Activated T-helper 9 cell treated with anti-CD3 and anti-CD28 coated beads, Interleukin-2, amount 50 U/mL, for 16 hours (primary cell): ENCODE measurements around the gene LRIG1.

Experiments used
- DNase-seq: peaks from one replicate; pipeline ENCODE4 v3.0.0-alpha.2; 2020; ENCODE audit warnings: low read depth

The LRIG1 gene

DNA sequence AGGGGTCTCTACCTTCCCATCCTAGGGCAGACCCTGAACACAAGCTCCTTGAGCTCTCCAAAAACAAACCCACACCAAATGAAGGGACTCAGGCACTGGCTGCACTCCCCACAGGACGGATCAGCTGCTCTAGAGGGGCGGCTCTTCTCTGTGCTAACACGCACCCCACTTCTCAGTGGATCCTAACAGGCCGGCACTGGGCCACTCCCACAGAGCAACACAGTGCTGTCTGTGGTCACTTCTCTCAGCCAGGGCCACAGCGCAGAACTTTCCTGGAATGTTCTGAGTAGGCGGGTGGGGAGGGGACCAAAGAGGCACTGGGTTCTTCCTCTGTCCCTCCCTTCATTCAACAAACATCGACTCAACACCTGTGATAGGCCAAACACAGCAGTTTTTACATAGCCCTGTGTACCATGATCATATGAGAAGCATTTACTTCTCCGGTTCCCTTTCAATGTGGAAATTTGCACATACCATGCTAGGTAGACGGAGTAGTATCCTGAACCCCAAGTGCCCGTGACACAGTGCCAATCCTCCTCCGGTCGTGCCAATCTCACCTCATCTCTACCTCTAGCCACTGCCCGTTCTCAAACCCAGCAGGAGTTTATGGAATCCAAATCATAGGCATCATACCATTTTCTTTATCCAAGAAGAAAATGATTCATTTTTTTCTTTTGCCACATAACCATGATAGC, 98.1 kb downstream of the LRIG1 start:
- no peak for DNase-seq

DNA sequence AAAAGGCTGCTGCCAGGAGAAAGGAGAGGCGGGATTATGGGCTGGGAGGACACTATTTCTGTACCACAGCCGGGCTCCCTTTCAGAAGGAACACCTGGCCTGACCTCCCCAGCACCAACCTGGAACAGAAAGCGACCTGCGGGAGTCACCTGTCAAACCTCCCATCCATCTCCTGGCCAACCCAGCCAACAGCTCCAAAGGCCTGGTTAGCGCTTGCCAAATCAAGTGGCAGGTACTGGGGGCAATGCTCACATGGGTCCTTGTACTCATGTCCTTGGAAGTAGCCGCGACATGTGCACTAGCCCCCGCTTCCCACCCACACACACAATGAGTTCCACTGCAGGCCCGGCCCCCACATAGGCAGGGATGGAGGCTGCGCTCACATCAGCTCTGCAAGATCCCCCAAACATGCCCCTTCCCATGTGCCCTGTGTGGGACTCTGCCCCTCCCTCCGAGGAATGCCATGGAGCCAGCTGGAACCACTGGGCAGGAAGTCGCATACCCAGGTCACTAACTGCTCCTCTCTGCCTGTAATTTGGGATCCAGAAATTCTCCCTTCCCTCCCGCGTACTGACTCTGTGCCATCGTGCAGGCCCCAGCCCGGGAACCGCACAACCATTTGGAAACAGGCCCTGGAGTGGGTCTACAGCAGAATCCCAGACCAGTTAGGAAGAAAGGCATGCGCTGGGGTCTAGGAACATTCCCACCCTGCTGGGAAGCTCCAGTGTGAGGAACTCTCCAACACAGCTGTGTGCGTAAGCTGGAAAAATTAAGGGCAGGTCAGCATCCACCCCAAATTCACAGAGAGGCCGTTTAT, 98.9 kb downstream of the LRIG1 start:
- no peak for DNase-seq

DNA sequence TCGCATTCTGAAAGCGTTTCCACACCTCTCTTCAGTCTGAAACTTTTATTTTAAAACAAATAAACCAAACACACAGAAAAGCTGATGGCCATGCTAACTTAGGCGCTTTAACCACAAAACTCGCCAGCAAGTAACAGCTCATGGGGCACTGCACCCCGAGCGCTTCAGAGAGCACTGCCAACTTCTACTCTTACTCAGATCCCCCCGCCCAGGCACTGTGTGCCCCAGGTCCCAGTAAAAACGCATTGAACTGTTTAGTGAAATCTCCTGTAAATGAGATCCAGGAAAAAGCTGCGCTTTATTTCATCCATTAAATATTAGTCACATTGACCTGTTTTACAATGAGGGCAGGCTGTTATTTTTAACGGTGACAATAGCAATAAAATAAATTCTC, 99.7 kb downstream of the LRIG1 start:
- DNase-seq = no peak

DNA sequence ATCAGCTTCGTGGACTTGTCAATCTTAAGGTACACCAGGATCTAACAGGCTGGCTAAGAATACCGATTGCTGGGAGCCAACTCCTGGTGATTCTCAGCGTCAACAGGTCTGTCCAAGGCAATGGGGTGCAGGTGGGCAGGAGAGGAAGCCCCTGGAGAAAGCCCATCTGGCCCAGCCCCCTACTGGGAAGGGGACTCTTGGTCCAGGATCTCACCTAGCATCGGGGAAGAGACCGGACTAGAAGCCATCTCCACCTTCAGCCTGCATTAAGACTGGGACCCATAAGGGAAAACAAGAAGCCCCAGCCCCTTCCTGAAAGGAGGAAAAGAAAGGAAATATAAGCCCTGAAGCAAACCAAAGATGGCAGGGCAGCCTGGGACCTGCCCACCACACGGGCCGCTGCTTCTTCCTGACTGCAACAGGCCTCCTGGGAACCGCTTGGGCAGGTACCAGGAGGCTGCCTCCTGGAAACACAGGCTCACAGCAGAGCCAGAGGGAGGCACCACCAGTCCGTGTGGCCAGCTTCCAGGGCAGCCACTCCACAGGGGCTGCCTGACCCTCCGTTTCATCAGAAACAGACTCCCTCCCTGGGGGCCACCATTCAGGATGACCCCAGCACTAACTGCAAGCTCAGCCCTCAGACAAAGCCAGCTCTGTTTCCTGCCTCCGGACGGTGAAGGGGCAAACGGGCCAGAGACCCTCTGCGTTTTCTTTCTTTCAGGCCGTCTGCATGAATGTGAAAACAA, 100.2 kb downstream of the LRIG1 start:
- no peak for DNase-seq

DNA sequence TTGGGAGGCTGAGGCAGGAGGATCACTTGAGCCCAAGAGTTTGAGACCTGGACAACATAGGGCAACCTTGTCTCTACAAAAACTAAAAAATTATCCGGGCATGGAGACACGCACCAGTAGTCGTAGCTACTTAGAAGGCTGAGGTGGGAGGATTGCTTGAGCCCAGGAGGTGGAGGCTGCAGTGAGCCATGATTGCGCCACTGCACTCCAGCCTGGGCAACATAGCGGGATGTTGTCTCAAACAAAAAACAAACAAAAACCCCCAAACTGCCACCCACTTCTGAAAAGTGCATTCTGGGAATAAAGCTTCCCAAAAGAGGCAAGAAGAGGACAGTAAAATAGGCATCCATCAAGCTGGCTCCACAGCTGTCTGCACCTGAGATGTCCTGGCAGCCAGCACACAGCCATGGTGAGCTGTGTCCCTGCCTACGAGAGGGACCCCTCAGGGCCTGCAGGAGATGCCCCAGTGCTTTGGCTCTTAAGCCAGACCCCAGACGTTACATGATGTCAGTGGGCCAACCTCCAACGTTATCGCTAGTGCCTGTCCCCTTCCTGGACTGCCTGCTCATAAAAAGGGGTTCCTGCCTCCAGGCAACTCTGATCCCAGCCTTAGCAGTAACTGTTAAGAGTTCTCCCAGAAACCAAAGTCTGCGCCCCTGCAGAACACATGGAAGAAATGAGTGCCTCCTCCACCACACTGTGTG, 101.1 kb downstream of the LRIG1 start:
- DNase-seq = no peak

DNA sequence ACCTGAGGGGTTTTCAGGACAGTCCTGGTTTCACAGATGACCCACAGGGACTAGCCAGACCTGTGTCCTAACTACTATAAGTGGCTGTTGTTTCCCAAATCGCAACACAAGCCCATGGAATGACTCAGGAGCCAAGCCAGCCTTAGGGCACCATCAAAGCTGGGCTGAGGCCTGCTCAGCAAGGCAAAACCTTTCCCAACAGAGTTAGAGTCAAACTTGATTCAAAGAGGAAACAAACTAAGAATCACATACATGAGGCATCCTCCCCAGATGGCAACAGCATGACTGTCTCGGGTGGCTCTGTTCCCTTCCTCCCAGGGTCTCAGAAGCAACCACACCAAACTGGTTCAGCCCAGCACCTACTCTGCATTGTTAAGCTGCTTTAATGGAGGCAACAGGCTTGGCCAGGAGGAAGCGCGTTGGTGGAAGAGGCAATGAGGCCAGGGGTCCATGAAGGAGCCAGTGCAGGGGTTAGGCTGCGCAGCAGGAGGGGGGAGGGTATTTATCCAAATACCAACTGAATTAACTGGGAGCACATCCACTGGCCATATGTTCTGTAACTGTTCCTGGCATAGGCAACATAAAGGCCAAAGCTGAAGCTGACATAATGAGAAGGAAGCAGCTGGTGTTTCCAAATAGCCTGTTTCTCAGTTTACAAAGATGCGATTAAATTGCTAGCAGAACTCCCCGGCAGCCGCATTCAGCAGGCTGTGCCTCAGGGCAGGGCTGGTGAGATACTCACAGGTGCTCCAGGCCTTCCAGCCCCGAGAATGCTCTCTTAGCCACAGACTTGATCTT, 102.4 kb downstream of the LRIG1 start:
- DNase-seq = no peak

DNA sequence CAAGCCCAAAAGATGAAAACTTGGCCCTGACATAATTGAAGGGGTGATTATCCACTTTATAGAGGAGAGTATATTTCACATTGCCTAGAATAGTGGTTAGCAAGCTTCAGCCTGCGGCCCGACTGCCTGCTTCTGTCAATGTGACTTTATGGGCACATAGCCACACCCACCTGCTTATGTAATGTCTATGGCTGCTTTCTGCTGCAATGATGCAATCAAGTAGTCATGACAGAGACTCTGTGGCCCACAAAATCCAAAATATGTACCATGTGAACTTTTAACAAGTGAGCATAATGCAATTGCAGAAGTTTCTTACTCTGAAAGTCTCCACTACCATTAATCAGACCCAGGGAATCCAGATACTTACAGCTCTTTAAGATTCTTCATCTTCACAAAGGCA, 103.1 kb downstream of the LRIG1 start:
- no peak for DNase-seq

DNA sequence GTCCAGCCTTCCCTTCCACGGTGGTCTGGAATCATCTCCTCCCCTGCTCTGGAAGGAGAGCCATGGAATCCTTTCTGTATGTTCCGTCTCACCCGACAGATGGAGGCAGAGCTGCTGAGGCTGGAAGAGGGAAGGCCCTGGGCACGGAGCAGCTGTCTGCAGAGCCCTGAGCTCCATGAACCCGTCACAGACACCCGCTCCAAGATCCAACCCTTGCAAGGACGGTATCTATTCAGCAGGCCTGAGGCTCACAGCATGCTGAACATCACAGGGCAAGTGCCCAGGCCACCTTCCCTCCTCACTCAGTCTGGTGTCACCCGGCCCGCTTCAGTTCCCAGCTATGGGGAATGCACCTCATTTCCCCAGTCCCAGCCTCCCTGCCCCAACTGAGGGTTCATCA, 103.9 kb downstream of the LRIG1 start:
- no peak for DNase-seq

DNA sequence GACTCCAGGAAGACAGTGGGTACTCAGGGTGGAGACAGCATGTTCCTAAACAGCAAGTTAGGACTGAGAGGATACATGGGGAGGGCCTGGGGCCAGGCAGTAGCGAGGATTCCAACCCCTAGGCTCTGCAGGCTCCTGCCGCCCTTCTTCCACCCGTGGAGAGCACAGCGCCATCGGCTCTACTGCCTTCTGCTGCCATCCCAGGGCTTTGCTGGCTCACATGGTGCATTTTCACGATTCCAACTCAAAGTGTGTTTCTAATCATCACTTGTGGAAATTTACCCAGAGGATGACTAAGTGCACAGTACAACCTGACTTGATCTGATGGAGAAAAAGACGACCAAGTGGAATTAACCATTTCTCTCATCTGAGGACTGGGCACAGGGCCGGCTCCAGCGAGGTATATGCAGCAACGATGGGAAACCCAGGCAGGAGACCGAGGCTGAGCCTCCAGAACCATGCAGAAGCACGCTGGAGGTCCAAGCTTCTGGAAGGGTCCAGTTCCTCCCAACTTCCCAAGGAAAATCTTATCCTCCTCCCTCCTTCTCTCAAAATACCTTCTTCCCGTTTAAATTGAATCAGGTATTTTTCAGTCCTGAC, 104.6 kb downstream of the LRIG1 start:
- DNase-seq = no peak

DNA sequence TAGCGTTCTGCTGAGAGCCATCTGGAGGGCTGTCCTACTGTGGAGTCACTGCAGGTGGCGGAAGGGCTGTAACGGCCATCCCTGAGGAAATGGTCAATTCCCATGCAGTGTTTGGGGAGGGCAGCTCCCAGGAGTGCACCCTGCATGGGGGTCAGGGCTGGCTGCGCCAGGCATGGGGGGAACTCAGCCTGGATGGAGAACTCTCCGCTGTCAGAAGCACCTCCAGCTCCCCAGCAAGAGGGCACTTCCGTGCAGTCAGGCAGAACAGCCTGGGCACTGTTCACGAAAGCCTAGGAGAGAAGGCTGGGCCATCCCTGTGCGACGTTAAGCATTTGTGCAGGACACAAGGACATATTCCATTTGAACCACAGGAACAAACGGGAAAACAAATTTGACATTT, 105.2 kb downstream of the LRIG1 start:
- DNase-seq = no peak

DNA sequence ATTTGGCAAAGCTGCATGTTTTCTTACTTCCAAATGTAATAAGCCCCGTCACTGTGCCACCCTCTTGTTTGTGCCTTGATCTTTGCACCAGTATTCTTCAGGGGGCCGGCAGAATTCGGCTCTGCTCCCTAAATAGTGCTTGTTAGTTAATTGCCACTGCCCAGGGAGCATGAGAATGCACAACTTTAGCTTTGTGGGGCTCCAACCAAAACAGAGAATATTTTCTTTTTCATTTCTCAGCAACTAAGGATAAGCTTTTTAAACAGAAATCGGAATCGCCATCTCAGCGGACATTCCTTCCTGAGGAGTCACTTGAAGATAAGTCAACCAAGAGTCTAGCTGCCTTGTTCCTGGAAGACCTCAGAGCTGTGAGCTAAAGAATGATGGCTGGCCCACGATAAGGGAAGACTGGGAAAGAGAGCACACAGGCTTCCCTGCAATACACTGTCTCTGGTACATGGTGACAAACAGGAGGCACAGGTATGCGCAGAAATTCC, 106.0 kb downstream of the LRIG1 start:
- DNase-seq = no peak

DNA sequence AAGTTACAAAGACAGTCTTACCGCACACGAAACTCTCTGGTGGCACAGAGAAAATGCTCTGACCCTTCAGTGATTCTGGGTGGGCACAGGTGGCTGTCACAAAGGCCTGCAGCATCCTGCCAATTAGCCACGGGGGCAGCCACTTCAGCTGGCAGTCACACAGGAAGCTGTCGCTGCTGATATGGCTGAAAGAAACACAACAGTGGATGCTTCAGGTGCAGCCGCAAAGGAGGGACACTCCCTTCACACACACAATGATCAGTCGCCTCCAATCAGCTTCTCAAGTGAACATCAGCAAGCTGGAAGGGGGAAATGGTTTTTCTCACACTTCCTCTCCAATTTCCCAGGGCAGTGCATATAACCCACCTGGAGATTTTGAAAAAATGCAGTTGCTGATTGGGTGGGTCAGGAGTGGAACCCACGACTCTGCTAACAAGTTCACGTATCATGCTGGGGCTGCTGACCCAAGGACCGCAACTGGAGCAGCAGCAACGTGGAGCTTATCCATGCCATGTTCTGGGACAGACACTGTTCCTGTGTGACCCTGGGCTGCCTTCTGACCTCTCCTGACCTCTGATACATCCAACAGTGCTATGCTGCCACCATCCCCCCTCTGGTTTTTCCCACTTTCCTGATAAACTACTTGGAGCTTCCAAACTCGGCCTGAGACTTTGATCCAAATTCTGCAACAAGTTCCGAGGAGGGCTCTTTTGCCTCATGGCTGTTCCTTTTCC, 106.6 kb downstream of the LRIG1 start:
- peak; percentile 15 for DNase-seq

DNA sequence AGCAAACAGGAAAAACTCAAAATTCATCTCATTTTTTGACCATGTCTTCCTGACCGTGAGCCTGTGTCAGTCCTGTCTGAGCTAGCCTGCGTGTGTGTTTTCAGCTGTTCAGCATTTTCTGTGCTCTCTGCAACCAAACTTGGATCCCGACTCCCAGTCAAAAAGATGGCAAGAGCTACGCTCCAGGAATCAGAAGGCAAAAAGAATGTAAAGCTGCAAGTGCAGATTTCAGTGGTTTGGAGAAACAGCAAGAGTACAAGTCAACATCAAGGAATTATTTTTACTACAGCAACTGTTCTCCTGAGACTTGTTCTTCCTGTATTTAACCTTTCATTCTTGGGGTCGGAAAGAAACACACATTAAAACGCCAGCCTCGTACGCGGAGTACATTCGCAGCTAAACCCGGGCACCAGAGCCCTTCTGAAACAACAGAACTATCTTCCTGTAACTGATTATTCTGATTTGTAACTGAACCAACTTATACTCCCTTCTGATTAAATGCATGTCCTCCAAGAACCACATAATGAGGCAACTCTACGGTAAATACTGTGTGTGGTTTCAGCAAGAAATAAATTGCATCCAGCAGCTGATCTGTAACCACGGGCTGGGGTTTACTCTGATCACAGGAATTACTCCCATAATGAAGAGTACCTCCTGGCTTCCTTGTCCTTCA, 107.4 kb downstream of the LRIG1 start:
- no peak for DNase-seq

DNA sequence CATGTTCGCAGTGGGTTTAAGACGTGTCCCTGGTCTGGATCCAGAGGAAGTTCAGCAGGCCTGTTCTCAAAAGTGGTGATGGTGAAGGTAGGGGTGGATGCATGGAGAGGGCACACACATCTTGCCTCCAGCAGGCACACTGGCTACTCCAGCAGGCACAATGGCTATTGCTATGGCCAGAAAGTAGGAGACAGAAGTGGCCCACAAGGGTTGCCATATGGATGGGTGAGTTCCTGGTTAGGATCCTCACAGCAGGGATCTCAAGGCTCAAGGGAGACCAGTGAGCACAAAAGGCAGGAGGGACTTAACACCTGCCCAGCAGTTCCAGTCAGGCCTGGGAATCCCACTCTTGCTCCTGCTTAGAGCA, 107.9 kb downstream of the LRIG1 start:
- no peak for DNase-seq

DNA sequence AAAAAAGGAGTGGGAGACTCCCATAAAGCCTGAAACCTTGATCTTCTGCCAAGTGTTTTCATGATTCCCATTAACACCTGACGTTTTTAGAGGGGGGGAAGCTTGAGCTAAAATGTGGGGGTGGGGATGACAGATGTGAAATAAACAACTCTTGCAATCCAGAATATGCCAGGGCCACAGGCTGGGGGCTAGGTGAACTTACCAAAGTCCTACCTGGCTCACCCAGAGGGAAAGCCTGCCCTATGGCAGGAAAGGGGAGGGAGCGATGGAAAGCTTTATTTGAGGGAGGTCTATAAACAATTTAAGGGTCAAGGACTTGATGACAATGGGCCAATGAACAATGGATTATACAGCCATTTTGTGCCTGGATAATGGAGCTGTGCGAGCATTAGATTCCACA, 108.3 kb downstream of the LRIG1 start:
- no peak for DNase-seq

DNA sequence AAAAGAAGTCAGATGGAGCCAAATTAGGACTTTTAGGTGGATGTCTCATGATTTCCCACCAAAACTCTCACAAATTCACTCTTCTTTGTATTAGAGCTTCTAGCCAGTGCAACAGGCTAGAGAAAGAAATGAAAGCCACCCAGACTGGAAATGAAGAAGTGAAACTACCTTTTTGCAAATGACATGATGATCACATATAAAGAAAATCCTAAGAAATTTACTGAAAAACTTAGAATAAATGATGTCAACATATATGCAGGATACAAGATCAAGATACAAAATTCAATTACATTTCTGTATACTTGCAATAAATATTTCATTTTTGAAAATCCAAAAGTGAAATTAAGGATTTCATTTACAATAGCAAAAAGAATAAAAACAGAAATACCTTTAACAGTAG, 110.8 kb downstream of the LRIG1 start:
- DNase-seq = no peak

DNA sequence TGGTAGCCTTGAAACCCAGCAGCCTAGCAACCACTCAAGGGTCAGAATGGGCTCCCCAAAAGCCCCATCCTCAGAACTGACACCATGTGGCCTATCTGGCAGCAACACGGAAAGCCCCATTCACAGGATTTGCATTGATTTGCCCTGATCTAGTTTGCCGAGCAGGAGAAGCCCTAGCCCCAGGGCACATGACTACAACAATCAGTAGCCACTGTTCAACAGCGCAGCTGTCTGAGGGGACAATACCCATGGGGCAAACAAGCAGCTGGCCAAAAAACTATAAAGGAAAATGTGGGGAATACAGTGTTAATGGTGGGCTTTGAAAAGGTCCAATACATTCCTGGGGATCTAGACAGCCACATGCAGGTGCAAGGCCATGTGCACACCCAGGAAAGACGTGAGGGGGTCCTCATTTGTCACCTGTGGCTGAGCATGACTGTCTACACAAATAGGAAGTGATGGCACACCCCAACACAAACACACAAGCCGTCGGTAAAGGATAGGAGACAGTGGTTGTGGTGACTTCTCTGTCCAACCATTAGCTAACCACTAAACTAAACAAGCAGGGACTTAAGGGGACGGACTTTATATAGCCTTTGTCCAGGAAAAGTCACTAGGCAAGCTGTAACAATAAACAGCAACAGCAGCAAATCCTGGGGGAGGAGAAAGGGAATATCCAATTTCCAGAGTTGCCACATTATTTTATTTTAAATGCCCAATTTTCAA, 113.7 kb downstream of the LRIG1 start:
- DNase-seq = no peak

DNA sequence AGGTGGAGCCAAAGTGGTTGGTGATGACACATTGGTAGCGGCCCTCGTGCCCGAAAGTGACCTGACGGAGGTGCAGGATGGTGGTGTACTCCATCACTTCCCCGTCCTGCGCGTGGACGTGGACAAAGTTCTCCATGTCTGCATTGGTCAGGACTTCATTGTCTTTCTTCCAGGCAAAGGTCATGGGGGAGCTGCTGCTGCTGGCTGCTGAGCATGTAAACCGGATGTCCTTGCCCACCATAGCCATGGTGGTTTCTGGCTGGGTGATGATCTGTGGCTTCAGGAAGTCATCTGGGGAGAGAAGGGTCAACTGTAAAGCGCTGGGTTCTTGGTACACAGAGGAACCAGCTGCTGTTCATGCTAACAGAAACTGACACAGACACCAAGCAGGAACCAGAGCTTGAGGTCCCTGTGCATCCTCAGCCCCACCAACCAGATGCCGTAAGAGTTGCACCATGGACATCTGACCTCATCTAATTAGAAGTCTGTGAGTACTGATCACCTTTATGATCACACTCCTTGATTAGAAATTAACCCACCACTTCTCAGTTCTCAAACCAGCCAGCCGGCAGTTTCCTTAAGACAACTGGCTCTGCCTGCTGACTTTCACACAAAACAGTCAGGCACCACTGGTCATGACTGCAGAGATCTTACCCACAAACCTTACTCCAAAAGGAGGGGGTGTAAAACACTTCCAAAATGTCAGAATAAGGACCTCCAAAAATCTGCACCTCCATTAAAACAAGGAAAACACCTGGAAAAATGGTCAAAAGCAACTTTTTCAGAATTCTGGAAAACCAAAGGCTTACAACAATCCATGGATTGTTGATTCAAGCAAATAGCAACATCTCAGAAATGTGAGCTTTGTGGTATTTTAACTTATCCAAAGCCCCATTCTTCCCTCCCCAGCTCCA, 114.6 kb downstream of the LRIG1 start:
- no peak for DNase-seq
